Caki2 (cell line): ENCODE data around the gene ADAM10. TPM values are rescaled to one million over a fixed set of nuclear protein-coding genes. Genes with fewer than 3 reads are reported as not detected.

ENCODE experiments used
- total RNA-seq: library from RNA; depleted of rRNA; stranded (reverse); fragments of >200 nt; shearing (Covaris generic); gene quantifications from 2 replicates; pipeline ENCODE4 v1.2.3, GENCODE V29; 2014; ENCODE audit warnings: low replicate concordance; rRNA removed

ADAM10 gene
- total RNA-seq, 1 experiment from 2014 or later: 180 TPM

Other genes starting within 250 kb of the ADAM10 start
- 12.6 and 12.8 TPM in 2 replicates for gene MINDY2, start 21.6 kb upstream of the ADAM10 start, total RNA-seq
- gene SLTM, start 184.0 kb upstream of the ADAM10 start, total RNA-seq: 40.8 and 46.0 TPM in 2 replicates
- gene RNF111, start 238.0 kb upstream of the ADAM10 start, total RNA-seq: 13.7 and 14.0 TPM in 2 replicates